Neural progenitor cell (in vitro differentiated cells): ENCODE data around the gene MRNIP. TPM values are rescaled to one million over a fixed set of nuclear protein-coding genes. Genes with fewer than 3 reads are reported as not detected.

Experiments used
- DNase-seq: peaks from one replicate; pipeline ENCODE4 v3.0.0-alpha.2; 2016; ENCODE audit warnings: low spot score
- H2AFZ ChIP-seq: fragments of 200-600 bp; sonication (generic); replicated peaks from 2 replicates; pipeline ENCODE4 v1.6.1; 2016; ENCODE audit warnings: antibody characterized with exemption
- H3F3A ChIP-seq: fragments of 200-600 bp; sonication (generic); 2 replicates; pipeline ENCODE4 v1.6.1; 2016; ENCODE audit warnings: antibody characterized with exemption, low read depth
- H3K27ac ChIP-seq: fragments of 200-600 bp; sonication (generic); 2 replicates; pipeline ENCODE4 v1.5.1; 2016; ENCODE audit warnings: mild to moderate bottlenecking
- H3K27me3 ChIP-seq: fragments of 200-600 bp; sonication (generic); 2 replicates; pipeline ENCODE4 v1.6.1; 2016; ENCODE audit warnings: mild to moderate bottlenecking, moderate library complexity
- H3K36me3 ChIP-seq: fragments of 200-600 bp; sonication (generic); 2 replicates; pipeline ENCODE4 v1.5.1; 2016
- H3K4me1 ChIP-seq: fragments of 200-600 bp; sonication (generic); 2 replicates; pipeline ENCODE4 v1.6.1; 2016; ENCODE audit warnings: mixed run types
- H3K4me2 ChIP-seq: fragments of 200-600 bp; sonication (generic); 2 replicates; pipeline ENCODE4 v1.6.1; 2016
- H3K4me3 ChIP-seq: fragments of 200-600 bp; sonication (generic); 2 replicates; pipeline ENCODE4 v1.5.1; 2016
- H3K79me2 ChIP-seq: fragments of 200-600 bp; sonication (generic); 2 replicates; pipeline ENCODE4 v1.6.1; 2016; ENCODE audit warnings: low read depth
- H3K9ac ChIP-seq: fragments of 200-600 bp; sonication (generic); 2 replicates; pipeline ENCODE4 v1.6.1; 2016
- H3K9me3 ChIP-seq: fragments of 200-600 bp; sonication (generic); 2 replicates; pipeline ENCODE4 v1.5.1; 2016; ENCODE audit warnings: low read depth
- H4K20me1 ChIP-seq: fragments of 200-600 bp; sonication (generic); 2 replicates; pipeline ENCODE4 v1.6.1; 2016; ENCODE audit warnings: low read depth
- H3K27ac Mint-ChIP-seq: 3 replicates; pipeline ENCODE4 v1.8.0; 2021; ENCODE audit warnings: mixed read lengths
- H3K27me3 Mint-ChIP-seq: 2 replicates; pipeline ENCODE4 v1.8.0; 2022; ENCODE audit warnings: low read depth, mild to moderate bottlenecking, inconsistent platforms, moderate library complexity, mixed read lengths; ENCODE audit not compliant: insufficient read depth
- H3K36me3 Mint-ChIP-seq: 3 replicates; pipeline ENCODE4 v1.8.0; 2021; ENCODE audit warnings: mixed read lengths
- H3K4me1 Mint-ChIP-seq: 3 replicates; pipeline ENCODE4 v1.8.0; 2021; ENCODE audit warnings: mixed read lengths
- H3K4me3 Mint-ChIP-seq: 3 replicates; pipeline ENCODE4 v1.8.0; 2021; ENCODE audit warnings: mild to moderate bottlenecking, moderate library complexity, mixed read lengths
- H3K9me3 Mint-ChIP-seq: 3 replicates; pipeline ENCODE4 v1.8.0; 2020; ENCODE audit warnings: mixed read lengths
- EZH2 ChIP-seq: fragments of 200-600 bp; sonication (generic); IDR thresholded peaks from 2 replicates; pipeline ENCODE4 v1.6.1; 2017; ENCODE audit warnings: antibody characterized with exemption, mild to moderate bottlenecking, moderate library complexity
- EZH2phosphoT487 ChIP-seq: fragments of 200-600 bp; sonication (generic); IDR thresholded peaks from 2 replicates; pipeline ENCODE4 v1.6.1; 2017; ENCODE audit warnings: antibody characterized with exemption
- total RNA-seq: library from RNA; depleted of rRNA; stranded (reverse); fragments of >200 nt; gene quantifications from 2 replicates; pipeline ENCODE4 v1.2.3, GENCODE V29; 2015; ENCODE audit warnings: low replicate concordance
- TF ChIP-seq, protein P1 (sequence below): fragments of 200-600 bp; sonication (generic); IDR thresholded peaks from 2 replicates; pipeline ENCODE4 v1.5.1; 2017; ENCODE audit warnings: antibody characterized with exemption, mild to moderate bottlenecking

MRNIP gene
- total RNA-seq, 1 donor from 2014 or later, result 68.5 TPM

DNA sequence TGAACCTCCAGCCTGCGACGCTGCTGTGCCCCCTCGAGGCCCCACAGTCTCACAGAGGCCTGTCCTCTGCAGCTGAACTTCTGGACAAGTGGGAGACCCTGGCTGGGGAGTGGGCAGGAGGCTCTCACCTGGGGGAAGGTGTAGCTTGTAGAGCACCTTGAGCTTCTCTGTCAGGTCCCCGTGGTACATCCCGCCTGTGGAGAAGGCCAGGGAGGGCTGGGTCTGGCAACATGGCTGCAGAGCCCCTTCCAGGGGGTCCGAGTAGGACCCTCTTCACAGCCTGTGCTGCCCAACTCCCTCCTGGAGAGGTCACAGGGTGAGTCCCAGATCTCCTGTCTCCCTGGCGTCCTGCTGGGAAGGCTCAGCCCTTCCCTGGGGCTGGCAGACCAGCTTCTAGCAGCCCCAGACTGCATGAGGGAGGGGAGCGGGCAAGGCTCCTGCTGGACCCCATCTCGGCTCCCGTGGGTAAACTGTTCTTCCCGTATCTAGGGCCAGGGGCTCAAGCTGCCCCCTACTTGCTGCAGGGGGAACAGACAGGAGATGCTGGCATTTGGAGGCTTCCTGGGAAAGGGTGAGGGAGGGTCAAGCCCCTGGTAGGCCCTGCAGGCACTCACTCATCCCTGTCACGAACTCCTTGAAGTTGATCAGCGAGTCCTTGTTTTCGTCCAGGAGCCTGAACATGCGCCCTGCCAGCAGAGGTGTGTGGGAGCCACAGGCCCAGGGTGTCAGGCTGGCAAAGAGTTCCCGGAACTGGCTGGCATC lies 11.2 kb upstream of the MRNIP start:
- no peaks in the 10 kb centered on the region for H3K9me3 ChIP-seq
- peaks cover 4% of the 10 kb centered on the region for H4K20me1 ChIP-seq
- Mint-ChIP-seq H3K27ac (peak overlapping the region; percentile 63), H3K36me3 (peaks cover 11% of the 10 kb centered on the region), H3K27me3 (no peaks in the 10 kb centered on the region), H3K4me3 (no peak overlapping the region), H3K4me1 (peaks cover 6% of the 10 kb centered on the region), H3K9me3 (no peaks in the 10 kb centered on the region)
- H3F3A ChIP-seq, result peaks cover 28% of the 10 kb centered on the region
- H3K4me3 ChIP-seq, result no peak overlapping the region
- no peaks in the 10 kb centered on the region for H3K79me2 ChIP-seq
- TF ChIP-seq EZH2phosphoT487 (no peak), EZH2 (no peak)
- TF ChIP-seq, protein P1, sequence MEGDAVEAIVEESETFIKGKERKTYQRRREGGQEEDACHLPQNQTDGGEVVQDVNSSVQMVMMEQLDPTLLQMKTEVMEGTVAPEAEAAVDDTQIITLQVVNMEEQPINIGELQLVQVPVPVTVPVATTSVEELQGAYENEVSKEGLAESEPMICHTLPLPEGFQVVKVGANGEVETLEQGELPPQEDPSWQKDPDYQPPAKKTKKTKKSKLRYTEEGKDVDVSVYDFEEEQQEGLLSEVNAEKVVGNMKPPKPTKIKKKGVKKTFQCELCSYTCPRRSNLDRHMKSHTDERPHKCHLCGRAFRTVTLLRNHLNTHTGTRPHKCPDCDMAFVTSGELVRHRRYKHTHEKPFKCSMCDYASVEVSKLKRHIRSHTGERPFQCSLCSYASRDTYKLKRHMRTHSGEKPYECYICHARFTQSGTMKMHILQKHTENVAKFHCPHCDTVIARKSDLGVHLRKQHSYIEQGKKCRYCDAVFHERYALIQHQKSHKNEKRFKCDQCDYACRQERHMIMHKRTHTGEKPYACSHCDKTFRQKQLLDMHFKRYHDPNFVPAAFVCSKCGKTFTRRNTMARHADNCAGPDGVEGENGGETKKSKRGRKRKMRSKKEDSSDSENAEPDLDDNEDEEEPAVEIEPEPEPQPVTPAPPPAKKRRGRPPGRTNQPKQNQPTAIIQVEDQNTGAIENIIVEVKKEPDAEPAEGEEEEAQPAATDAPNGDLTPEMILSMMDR, result no peak
- H3K27ac ChIP-seq, result peak overlapping the region; percentile 73
- no peak overlapping the region for H2AFZ ChIP-seq
- H3K4me2 ChIP-seq, result peak overlapping the region; percentile 35
- peaks cover 20% of the 10 kb centered on the region for H3K4me1 ChIP-seq
- no peaks in the 10 kb centered on the region for H3K36me3 ChIP-seq
- DNase-seq, result peak; percentile 36
- peak overlapping the region; percentile 11 for H3K9ac ChIP-seq
- H3K27me3 ChIP-seq, result no peaks in the 10 kb centered on the region

DNA sequence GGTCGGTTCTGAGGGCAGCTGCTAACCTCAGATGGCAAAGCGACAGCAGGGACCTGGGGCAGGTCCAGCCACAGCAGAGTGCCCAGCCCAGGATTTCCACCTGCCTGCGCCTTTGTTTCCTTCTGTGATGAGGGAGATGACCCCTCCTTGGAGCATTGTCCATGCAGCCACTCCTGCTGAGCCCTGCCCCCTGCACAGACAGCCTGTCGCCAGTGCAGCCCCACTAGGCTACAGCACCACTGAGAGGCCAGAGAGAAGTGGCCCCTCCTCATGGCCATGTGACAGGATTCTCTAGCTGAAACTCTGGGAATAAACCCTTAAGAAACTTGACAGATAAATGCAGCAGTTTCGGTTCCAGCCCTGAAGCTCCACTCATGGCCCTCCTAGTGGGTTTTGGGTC lies 10.5 kb upstream of the MRNIP start:
- DNase-seq, result peak; percentile 64
- Histone ChIP-seq H3K9ac (peak overlapping the region; percentile 11), H4K20me1 (peaks cover 4% of the 10 kb centered on the region), H3K36me3 (no peaks in the 10 kb centered on the region), H3K4me2 (peak overlapping the region; percentile 35), H2AFZ (no peak overlapping the region), H3K9me3 (no peaks in the 10 kb centered on the region), H3K4me3 (no peak overlapping the region), H3K27me3 (no peaks in the 10 kb centered on the region), H3K79me2 (no peaks in the 10 kb centered on the region), H3F3A (peaks cover 28% of the 10 kb centered on the region), H3K27ac (peak overlapping the region; percentile 73), H3K4me1 (peaks cover 20% of the 10 kb centered on the region)
- Mint-ChIP-seq H3K4me1 (peaks cover 6% of the 10 kb centered on the region), H3K27ac (no peak overlapping the region), H3K4me3 (no peak overlapping the region), H3K36me3 (peaks cover 11% of the 10 kb centered on the region), H3K9me3 (no peaks in the 10 kb centered on the region), H3K27me3 (no peaks in the 10 kb centered on the region)
- TF ChIP-seq EZH2 (no peak), EZH2phosphoT487 (no peak)
- TF ChIP-seq, protein P1, result no peak

DNA sequence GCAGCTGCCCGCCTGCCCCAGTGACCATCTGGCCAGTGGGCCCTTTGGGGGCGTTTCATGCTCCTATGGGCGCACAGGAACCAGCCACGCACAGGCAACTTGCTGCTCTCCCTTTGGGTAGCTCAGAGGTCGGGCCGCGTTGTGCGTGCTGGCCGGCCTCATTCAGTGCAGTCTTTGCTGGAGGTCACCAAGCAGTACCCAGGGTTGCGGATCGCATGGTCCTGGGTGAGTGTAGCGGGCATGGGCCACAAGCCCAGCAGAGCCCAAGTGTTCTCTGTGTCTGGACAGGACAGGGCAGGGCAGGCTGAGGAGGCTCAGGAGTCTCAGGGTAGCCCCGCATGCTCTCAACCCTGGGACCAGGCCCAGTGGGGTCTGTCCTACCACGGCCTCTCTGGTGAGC lies 9.9 kb upstream of the MRNIP start:
- peaks cover 14% of the 10 kb centered on the region for H3K36me3 Mint-ChIP-seq
- H3K4me3 Mint-ChIP-seq, result no peak overlapping the region
- H3K36me3 ChIP-seq, result no peaks in the 10 kb centered on the region

More for the DNA sequence above, 9.9 kb upstream of the MRNIP start:
- no peaks in the 10 kb centered on the region for H3K27me3 Mint-ChIP-seq
- no peak for DNase-seq
- TF ChIP-seq, protein P1, result no peak
- TF ChIP-seq EZH2phosphoT487 (no peak), EZH2 (no peak)
- Histone ChIP-seq H3K27ac (peak overlapping the region; percentile 73), H4K20me1 (peaks cover 4% of the 10 kb centered on the region), H2AFZ (no peak overlapping the region), H3K4me1 (peaks cover 20% of the 10 kb centered on the region), H3K4me2 (peak overlapping the region; percentile 35), H3F3A (peaks cover 28% of the 10 kb centered on the region), H3K4me3 (no peak overlapping the region), H3K27me3 (no peaks in the 10 kb centered on the region), H3K9ac (no peak overlapping the region), H3K79me2 (no peaks in the 10 kb centered on the region), H3K9me3 (no peaks in the 10 kb centered on the region)
- H3K4me1 Mint-ChIP-seq, result peaks cover 6% of the 10 kb centered on the region
- peak overlapping the region; percentile 50 for H3K27ac Mint-ChIP-seq
- no peaks in the 10 kb centered on the region for H3K9me3 Mint-ChIP-seq
